ENCODE data around the gene SH3TC2. TPM values are rescaled to one million over a fixed set of nuclear protein-coding genes. Genes with fewer than 3 reads are reported as not detected.

The SH3TC2 gene
- total and polyA plus RNA-seq, 2 experiments from 2014 or later: 0.78 to 1.3 TPM

- Histone ChIP-seq H3K27ac (no peak overlapping the region), H3K27me3 (no peaks in the 10 kb centered on the region), H3K4me1 (ENCODE audit: low read depth) (no peaks in the 10 kb centered on the region)
Measured at GRCh38 chr5:148966348-148966747, 96.5 kb downstream of the SH3TC2 start.

GRCh38 chr5:148965511-148966265 is 97.2 kb downstream of the SH3TC2 start:
- no peak overlapping the region for H3K27ac ChIP-seq
- H3K4me1 ChIP-seq (ENCODE audit: low read depth): no peaks in the 10 kb centered on the region
- peak in 1 of 2 donors; percentile 75 for DNase-seq (ENCODE audit: low read depth in 1 of 2, low spot score in 1 of 2)
- H3K36me3 ChIP-seq: no peaks in the 10 kb centered on the region
- TF ChIP-seq CTCF (IDR thresholded peaks at IDR 0.05; ENCODE audit: low read depth, low read length): no peak
- H3K4me3 ChIP-seq: no peak overlapping the region
- H3K27me3 ChIP-seq: no peaks in the 10 kb centered on the region
- no peaks in the 10 kb centered on the region for H3K9me3 ChIP-seq (ENCODE audit: low read depth)

More at GRCh38 chr5:148966348-148966747, 96.5 kb downstream of the SH3TC2 start:
- no peaks in the 10 kb centered on the region for H3K36me3 ChIP-seq
- no peak for DNase-seq (ENCODE audit: low read depth in 1 of 2, low spot score in 1 of 2)
- TF ChIP-seq CTCF (IDR thresholded peaks at IDR 0.05; ENCODE audit: low read depth, low read length): no peak
- no peaks in the 10 kb centered on the region for H3K9me3 ChIP-seq (ENCODE audit: low read depth)
- H3K4me3 ChIP-seq: no peak overlapping the region

- H3K36me3 ChIP-seq: no peaks in the 10 kb centered on the region
- H3K27me3 ChIP-seq: no peaks in the 10 kb centered on the region
- no peak overlapping the region for H3K4me3 ChIP-seq
- TF ChIP-seq CTCF (IDR thresholded peaks at IDR 0.05; ENCODE audit: low read depth, low read length): no peak
- no peak for DNase-seq (ENCODE audit: low read depth in 1 of 2, low spot score in 1 of 2)
- H3K4me1 ChIP-seq (ENCODE audit: low read depth): no peaks in the 10 kb centered on the region
- no peaks in the 10 kb centered on the region for H3K9me3 ChIP-seq (ENCODE audit: low read depth)
- H3K27ac ChIP-seq: no peak overlapping the region
Measured at GRCh38 chr5:148963664-148964063, 99.2 kb downstream of the SH3TC2 start.

- Histone ChIP-seq H3K27me3 (no peaks in the 10 kb centered on the region), H3K4me3 (no peak overlapping the region), H3K36me3 (no peaks in the 10 kb centered on the region), H3K9me3 (ENCODE audit: low read depth) (no peaks in the 10 kb centered on the region), H3K4me1 (ENCODE audit: low read depth) (no peaks in the 10 kb centered on the region), H3K27ac (no peak overlapping the region)
- no peak for DNase-seq (ENCODE audit: low read depth in 1 of 2, low spot score in 1 of 2)
- TF ChIP-seq CTCF (IDR thresholded peaks at IDR 0.05; ENCODE audit: low read depth, low read length): no peak
Measured at GRCh38 chr5:148962761-148963324, 100.0 kb downstream of the SH3TC2 start.

GRCh38 chr5:148962200-148962550 is 100.7 kb downstream of the SH3TC2 start:
- Histone ChIP-seq H3K4me1 (ENCODE audit: low read depth) (no peaks in the 10 kb centered on the region), H3K27ac (no peak overlapping the region), H3K27me3 (no peaks in the 10 kb centered on the region), H3K9me3 (ENCODE audit: low read depth) (no peaks in the 10 kb centered on the region), H3K36me3 (no peaks in the 10 kb centered on the region), H3K4me3 (no peak overlapping the region)
- no peak for DNase-seq (ENCODE audit: low read depth in 1 of 2, low spot score in 1 of 2)
- no peak for TF ChIP-seq CTCF (IDR thresholded peaks at IDR 0.05; ENCODE audit: low read depth, low read length)

Data from cardiac muscle cell (in vitro differentiated cells and primary cell).